ENCODE data around the gene LYPD8.

LYPD8 gene

DNA sequence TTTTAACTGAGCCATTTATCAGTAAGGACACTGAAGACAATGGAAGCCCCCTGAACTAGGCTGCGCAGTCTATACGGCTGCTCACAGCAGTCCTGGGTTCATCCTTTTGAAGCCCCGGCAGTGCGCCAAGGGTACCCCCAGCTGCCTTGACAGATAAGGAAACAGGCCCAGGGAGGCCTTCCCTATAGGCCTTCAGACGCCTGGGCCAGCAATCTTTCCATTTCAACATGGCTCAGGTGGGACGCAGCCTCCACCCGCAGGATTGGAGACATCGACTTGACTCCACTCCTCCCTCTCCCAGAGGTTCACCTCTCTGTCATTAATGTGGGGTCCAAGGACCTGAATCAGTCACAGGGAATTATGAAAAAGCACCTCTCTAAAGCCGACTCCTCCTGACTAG, 2.8 kb upstream of the LYPD8 start:
- no peak for DNase-seq (ENCODE audit: insufficient read length, low spot score)

DNA sequence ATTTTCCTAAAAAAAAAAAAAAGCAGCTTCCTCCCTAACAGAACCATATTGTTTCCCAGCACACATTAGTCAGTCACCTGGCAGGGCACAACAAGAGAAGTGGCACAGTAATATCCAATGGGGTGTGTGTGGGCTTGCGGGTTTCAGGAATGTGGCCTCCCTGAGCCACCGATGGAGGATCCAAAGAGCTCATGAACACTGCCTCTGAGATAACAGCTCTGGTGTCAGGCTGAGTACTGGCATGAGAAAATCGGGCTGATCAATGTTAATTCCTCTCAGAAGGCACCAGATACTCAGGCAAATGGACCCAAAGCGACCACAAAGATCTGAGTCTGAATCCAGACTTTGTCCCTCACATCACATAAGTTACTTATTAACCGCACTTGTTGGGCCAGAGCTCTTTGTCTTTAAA, 2.2 kb upstream of the LYPD8 start:
- no peak for DNase-seq (ENCODE audit: insufficient read length, low spot score)
- FAIRE-seq: no peak

More for the DNA sequence above, 2.8 kb upstream of the LYPD8 start:
- no peak for FAIRE-seq

DNA sequence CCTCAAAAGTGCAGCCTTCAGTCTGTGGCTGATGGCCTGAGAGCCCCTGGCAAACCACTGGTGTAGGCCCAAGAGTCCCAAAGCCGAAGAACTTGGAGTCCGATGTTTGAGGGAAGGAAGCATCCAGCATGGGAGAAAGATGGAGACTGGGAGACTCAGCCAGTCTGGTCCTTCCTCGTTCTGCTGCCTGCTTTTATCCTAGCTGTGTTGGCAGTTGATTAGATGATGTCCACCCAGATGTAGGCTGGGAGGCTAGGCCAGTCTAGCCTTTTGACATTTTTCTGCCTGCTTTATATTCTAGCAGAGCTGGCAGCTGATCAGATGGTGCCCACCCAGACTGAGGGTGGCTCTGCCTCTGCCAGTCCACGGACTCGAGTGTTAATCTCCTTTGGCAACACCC, 1.1 kb upstream of the LYPD8 start:
- FAIRE-seq (no peak), DNase-seq (ENCODE audit: insufficient read length, low spot score) (no peak)

DNA sequence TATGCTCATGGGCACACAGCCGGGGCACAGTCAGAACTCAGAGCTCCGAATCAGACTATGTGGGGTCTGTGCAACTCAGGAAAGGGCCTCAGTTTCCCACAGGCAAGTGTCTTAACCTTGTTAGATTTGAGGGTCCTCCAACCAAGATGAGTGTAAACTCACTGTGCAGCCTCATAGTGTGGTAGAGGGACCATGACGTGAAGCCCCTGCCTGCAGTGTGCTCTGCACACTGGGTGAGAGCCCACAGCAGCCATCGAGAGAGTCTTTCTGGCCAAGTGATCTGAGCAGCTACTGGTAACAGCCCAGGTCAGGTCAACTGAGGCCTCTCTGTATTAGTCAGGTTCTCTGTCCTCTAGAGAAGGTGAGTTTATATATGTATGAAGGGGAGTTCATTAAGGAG, 592 bp upstream of the LYPD8 start:
- FAIRE-seq: no peak
- no peak for DNase-seq (ENCODE audit: insufficient read length, low spot score)

DNA sequence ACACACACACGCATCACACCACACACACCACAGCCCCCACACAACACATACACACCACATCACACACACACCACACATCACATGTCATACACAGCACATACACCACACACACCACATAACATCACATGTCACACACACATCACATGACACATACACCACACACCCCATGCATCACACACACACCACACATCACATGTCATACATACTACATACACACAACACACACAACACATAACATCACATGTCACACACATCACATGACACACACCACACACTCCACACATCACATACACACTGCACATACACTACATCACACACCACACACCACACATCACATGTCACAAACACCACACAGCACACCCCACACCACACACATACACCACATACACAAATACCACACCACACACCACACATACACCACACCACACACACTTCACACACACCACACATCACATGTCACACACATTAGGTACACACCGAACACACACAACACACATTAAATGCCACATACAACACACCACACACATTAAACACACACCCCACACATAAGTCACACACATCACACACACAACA, 1.8 kb downstream of the LYPD8 start:
- no peak for FAIRE-seq
- no peak for DNase-seq (ENCODE audit: insufficient read length, low spot score)

DNA sequence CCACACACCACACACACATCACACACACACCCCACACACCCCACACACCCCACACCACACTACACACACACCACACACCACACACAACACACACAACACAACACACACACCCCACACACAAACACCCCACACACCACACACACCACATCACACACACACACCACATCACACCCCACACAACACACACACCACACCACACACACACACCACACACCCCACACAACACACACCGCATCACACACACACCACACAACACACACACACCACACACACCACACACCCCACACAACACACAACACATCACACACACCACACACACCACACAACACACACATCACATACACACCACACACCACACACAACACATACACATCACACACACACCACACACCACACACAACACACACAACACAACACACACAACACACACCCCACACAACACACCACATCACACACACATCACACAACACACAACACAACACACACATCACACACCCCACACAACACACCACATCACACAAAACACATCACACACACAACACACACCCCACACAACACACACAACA, 2.4 kb downstream of the LYPD8 start:
- no peak for FAIRE-seq
- DNase-seq (ENCODE audit: insufficient read length, low spot score): no peak

DNA sequence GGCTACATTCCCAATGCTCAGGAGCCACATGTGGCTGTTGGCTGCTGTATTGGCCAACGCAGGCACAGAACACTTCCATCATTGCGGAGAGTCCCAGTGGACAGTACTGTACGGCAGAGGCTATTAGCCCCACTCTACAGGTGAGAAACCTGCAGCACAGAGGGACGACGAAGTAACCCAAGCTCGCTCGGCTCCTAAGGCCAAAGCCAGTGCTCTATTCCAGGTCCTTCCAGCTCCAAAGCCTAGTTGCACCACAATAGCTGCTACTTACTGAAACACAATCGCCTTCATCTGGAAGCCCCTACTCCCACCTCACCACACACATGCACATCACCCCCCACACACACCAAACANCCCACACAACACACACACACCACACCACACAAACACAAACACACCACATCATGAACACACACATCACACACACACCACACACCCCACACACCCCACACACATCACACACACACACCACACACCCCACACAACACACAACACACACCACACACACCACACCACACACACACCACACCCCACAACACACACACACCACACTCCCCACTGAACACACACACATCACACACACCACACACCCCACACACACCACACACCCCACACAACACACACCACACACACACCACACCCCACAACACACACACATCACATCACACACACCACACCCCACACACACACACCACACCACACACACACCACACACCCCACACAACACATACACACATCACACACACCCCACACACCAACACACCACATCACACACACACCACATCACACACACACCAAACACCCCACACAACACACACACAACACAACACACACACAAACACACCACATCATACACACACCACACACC, 3.2 kb downstream of the LYPD8 start:
- peak; percentile 28 for DNase-seq (ENCODE audit: insufficient read length, low spot score)
- no peak for FAIRE-seq

DNA sequence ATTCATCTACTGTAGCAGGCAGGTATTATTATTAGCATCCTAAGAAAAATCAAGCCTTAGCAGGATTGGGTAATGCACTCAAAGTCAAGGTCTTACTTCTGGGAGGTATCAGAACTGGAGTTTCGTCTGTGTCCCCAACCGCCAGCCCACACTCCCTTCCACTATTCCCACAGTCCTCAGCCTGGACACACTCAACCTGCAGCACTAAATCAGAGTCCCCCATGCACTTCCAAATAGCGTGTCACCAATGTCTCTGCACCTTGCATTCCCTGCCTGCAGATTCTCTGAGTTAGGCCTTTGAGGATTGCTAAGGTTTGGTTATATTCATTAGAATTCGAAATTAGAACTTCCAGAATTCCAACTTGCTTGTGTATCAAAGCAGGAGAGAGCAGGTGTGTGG, 3.9 kb downstream of the LYPD8 start:
- no peak for FAIRE-seq
- no peak for DNase-seq (ENCODE audit: insufficient read length, low spot score)

DNA sequence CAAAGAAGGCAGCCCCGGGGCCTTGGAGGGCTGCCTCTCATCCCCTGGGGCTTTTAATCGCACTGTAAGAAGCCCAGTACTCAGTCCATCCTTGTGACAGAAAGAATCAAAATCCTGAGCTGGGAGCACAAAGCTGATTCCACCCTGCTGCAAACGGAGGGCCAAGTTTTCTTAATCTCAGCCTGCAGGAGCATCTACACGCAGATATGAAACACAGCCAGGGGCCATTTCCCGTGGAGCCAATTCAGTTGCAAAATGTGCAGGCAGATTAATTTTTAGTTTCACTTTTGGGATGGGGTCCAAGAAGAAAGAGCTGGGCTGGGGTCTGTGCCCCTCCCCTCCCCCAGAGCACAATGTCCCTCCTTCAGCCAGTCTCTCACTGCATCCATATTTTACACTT, 4.4 kb downstream of the LYPD8 start:
- FAIRE-seq: no peak
- no peak for DNase-seq (ENCODE audit: insufficient read length, low spot score)

DNA sequence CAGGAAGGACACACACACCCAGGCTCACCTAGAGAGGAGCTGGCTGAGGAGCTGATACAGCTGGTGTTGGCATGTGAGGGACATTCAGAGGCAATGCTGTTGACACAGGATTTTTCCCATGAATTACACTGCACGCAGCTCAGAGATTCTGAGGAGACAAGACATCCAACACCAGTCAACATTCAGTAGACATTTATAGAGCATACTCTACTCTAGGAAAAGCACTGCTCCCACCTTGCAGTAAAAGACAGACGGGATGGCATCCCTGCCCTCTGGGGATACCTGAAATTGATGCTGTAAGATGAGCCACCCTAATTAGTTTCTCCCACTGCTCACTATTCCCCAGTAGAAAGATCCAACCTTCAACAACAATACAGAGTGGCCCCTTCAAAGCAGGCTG, 5.1 kb downstream of the LYPD8 start:
- DNase-seq (ENCODE audit: insufficient read length, low spot score) (no peak), FAIRE-seq (no peak)

DNA sequence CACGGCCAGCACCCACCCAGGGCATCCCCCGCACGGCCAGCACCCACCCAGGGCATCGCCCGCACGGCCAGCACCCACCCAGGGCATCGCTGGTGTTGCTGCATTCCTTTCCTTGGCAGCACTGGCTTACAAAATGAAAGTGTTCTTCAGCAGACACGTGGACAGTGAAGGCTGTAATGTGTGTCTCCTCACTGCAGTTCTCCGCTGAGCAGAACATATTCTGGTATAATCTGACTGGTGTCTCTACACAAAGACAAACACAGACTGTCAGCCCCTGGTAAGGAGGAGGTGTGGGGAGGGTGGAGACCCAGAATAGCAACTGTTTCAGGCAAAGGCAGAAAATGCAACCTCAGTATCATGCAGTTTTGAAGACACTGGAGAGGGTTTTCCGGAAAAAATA, 7.3 kb downstream of the LYPD8 start:
- DNase-seq (ENCODE audit: insufficient read length, low spot score) (no peak), FAIRE-seq (no peak)

DNA sequence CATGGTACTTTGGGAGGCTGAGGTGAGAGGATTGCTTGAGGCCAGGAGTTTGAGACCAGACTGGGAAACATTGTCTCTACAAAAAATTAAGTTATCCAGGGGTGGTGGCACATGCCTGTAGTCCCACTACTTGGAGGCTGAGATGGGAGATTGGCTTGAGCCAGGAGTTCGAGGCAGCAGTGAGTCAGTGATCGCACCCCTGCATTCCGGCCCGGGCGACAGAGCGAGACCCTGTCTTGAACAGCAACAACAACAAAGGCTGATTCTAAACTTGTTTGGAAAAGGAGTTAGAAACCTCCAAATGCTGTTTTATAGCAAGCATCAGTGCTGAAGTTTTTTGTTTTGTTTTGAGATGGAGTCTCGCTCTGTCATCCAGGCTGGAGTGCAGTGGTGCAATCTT, 14.7 kb downstream of the LYPD8 start:
- DNase-seq (ENCODE audit: insufficient read length, low spot score): no peak

DNA sequence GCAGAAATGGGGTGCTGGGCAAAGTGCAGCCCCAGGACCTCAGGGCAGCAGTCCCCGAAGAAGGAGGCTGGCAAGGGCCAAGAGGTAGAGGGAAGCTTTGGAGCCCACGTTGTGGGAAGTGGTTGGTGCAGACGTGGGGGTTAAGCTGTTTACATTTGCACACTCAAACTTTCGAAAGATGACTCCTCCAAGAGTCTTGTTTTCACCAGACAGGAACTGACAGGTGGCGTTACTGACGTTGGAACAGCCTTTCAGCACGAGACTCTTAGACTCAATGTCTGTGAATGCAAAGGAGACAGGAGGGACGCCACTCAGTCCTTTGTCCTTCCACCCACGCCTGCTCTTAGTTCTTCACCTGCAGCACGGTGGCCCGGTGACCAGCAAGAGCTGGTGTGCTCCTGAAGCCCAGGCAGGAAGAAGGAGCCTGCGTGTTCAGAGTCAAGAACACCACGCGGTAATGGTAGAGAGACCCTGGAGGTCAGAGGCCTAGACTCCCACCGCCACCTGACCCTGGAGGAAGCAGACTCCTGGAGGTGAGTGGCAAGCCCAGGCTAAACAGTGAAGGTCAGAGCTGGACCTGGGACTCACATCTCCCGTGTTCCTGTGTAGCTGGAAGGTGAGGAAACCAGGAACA, 15.9 kb downstream of the LYPD8 start:
- FAIRE-seq: no peak
- no peak for DNase-seq (ENCODE audit: insufficient read length, low spot score)

More for the DNA sequence above, 14.7 kb downstream of the LYPD8 start:
- no peak for FAIRE-seq

DNA sequence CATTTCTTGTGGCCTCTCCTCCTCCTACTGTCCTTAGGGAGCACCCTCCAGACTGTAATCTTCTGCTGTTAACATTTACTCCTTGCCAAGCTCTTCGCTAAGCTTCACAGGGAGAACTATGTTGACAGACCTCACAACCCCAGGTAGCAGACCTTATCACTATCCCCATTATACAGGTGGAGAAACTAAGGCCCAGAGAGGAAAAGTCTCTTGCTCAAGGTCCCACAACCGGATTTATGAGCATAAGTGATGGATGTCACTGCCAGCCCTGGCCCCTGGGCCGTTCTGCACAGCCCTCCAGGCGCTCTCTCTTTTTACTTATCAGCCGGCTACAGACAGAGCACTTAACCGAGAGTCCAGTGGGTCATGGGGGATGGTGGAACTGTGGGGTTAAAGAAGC, 18.1 kb downstream of the LYPD8 start:
- DNase-seq (ENCODE audit: insufficient read length, low spot score) (no peak), FAIRE-seq (no peak)

DNA sequence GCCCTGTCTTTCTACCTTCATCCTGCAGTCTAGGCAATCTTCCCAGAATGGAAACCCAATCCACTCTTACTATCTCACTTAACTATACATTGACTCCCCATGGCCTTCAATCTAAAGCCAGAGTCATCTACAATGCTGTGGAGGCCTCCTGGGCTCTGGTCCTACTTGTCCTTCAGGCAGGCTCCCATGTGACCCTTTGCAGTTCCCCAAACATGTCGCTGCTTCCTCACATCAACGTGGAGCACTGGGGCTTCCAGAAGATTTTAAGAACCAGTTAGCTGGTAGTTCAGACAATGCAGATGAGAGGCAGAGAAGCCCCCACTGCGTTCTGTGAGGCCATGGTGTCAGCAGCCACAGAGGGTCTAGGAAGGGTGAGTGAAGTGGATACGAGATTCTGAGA, 18.6 kb downstream of the LYPD8 start:
- FAIRE-seq: no peak
- DNase-seq (ENCODE audit: insufficient read length, low spot score): no peak

DNA sequence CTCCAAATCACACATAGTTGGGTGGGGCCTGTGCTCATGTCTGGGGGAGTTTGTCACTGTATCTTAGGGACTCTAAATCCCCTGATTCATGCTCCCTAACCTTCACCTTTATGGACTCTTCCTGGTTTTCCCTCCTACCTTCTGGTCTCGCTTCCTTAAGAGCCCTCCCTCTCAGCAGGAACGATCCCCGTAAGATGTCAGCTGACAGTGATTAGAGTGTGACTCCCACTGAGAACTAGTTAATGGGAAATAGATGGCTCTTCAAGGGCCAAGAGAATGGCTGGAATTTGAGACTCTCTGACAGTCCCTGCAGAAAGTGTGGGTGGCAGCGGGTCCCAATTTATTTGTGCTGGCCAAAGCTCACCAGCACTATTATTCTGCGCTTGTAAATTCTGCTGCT, 22.0 kb downstream of the LYPD8 start:
- no peak for FAIRE-seq
- DNase-seq (ENCODE audit: insufficient read length, low spot score): no peak

DNA sequence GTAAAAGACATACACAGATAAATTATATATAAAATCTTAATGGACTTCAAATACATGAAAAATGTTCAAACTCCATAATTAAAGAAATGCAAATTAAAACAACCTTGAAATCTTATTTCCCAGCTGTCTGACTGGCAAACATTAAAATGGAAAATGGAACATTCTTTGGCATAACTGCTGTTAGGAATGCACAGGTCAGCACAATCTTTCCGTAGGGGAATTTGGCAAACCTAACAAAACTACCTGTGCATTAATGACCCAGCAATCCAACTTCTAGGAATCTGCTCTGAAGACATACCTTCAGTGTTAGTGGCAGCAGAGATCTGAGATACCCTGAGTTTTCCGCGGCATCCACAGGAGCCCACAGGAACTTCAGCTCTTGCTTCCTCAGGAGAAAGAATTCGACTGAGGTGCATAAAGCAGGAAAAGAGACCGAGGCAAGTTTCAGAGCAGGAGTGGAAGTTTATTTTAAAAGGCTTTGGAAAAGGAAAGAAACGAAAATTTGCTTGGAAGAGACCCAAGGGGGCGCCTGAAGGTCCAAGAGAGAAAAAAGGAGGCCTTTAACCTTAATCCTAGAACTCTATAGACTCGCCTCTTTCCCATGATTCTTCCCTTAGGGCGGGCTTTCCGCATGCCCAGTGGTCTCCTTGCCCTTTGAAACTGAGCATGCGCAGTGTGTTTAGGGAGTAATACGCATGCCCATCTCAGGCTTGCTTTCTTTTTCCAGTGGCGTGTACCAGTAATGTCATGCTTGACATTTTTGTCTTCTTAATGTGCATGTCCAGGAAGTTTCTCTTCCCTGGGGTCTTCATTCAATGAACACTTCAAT, 24.8 kb downstream of the LYPD8 start:
- FAIRE-seq: no peak

DNA sequence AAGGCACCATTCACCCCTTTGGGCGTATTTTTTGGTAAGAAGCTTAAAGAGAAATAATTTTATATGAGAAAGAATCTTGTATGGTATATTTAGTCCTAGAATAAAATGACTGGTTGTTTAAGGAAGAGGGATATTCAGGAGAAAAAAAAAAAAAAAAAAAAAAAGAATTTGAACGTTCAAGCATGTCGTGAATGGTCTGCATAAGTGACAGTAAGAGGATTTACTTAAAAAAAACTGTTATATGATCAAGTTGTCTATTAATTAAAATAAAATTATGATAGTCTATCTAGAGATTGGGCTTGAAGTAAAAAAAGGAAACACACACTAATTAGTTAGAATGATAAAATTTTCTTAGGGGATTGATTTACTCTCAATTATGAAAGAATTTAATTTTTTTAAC, 41.3 kb downstream of the LYPD8 start:
- DNase-seq (ENCODE audit: insufficient read length, low spot score): no peak
- no peak for FAIRE-seq

More for the DNA sequence above, 24.8 kb downstream of the LYPD8 start:
- DNase-seq (ENCODE audit: insufficient read length, low spot score): no peak

DNA sequence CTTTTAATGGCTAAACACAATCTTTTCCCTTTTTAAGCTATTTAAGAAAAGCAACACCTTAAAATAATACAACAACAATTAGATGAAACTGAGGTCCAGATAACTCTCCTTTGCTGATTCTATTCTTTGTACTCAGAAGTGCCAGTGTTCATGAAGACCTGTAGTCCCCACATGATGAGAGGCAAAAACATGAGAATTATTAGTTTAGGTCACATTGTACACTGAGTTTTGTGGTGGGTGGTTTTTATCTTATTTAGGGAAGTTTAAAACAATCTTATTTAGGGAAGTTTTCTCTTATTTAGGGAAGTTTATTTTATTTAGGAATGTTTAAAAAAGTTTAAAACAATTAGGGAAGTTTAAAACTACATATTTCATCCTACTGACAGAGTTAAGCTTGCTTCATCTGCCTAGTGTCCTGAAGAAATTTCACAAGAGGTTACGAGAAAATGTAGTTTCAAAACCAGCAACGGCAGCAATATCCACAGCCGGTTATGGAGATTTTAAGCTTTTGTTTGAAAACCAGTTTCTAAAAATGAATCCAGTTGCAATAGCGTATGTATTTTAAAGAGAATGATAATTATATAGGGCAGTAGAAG, 45.2 kb downstream of the LYPD8 start:
- DNase-seq (ENCODE audit: insufficient read length, low spot score) (no peak), FAIRE-seq (no peak)

DNA sequence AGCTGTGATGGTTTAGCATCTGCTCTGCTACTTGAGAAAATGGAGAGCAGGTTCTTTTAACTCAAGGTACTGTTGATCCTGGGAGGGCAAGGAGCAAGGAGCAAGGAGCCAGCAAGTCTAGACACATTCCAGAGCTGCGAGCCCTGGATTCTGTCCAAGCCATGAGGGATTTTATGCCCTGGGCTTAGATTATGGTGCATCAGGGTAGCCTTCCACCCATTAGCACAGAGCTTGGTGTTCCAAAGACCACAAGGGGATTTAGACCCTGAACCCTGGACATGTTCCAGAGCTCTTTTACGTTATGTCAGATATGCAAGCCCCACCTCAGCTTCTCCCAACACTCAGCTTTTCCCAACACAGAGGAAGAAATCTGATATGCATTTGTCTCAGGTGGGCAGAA, 51.0 kb downstream of the LYPD8 start:
- DNase-seq (ENCODE audit: insufficient read length, low spot score) (no peak), FAIRE-seq (no peak)
